Fibroblast of lung (primary cell): ENCODE measurements around the gene MRPS12. TPM values are rescaled to one million over a fixed set of nuclear protein-coding genes. Genes with fewer than 3 reads are reported as not detected.
"Not testable (repeated sequence)": the region's sequence is repeated elsewhere in the genome, so short reads cannot be mapped to it uniquely, and the experiment has no call there.

Experiments used
- DNase-seq, 2 donors: peaks; one replicate each; pipeline versions ENCODE4 v3.0.0 to v3.0.0-alpha.2; 2010; ENCODE audit warnings: low read depth in 2 of 2
- H2AFZ ChIP-seq: 2 replicates; pipeline ENCODE4 v1.5.1; 2012; ENCODE audit warnings: low read length, control low read depth, inconsistent platforms
- H3K27ac ChIP-seq: 2 replicates; pipeline ENCODE4 v1.5.1; 2011; ENCODE audit warnings: low read length, control low read depth; ENCODE audit not compliant: insufficient read depth
- H3K27me3 ChIP-seq: 2 replicates; pipeline ENCODE4 v1.5.1; 2011; ENCODE audit warnings: mild to moderate bottlenecking, low read length; ENCODE audit not compliant: control insufficient read depth, insufficient read depth
- H3K36me3 ChIP-seq: 2 replicates; pipeline ENCODE4 v1.5.1; 2011; ENCODE audit warnings: low read length; ENCODE audit not compliant: control insufficient read depth, insufficient read depth
- H3K4me1 ChIP-seq: 2 replicates; pipeline ENCODE4 v1.5.1; 2011; ENCODE audit warnings: low read length; ENCODE audit not compliant: control insufficient read depth, insufficient read depth; ENCODE audit errors: extremely low read depth
- H3K4me2 ChIP-seq: 2 replicates; pipeline ENCODE4 v1.5.1; 2011; ENCODE audit warnings: low read length, control low read depth; ENCODE audit not compliant: insufficient read depth; ENCODE audit errors: extremely low read depth
- H3K4me3 ChIP-seq, 4 experiments: fragments of 200-600 bp in 1 of 4; sonication (generic) in 1 of 4; replicated peaks in 1 of 4; 2 replicates each; pipeline ENCODE4 v1.5.1; 2011 to 2016; ENCODE audit warnings: low read length in 4 of 4, low read depth in 3 of 4, mild to moderate bottlenecking in 3 of 4, control low read depth in 2 of 4, inconsistent platforms in 1 of 4, mixed read lengths in 1 of 4; ENCODE audit not compliant: insufficient read depth in 1 of 4; ENCODE audit errors: control extremely low read depth in 1 of 4
- H3K79me2 ChIP-seq: 2 replicates; pipeline ENCODE4 v1.5.1; 2012; ENCODE audit warnings: mild to moderate bottlenecking, low read length, inconsistent platforms; ENCODE audit not compliant: control insufficient read depth, insufficient read depth
- H3K9ac ChIP-seq: 2 replicates; pipeline ENCODE4 v1.5.1; 2011; ENCODE audit warnings: mild to moderate bottlenecking, low read length, control low read depth; ENCODE audit not compliant: insufficient read depth
- H3K9me3 ChIP-seq: 2 replicates; pipeline ENCODE4 v1.5.1; 2012; ENCODE audit warnings: low read depth, low read length; ENCODE audit not compliant: control insufficient read depth, insufficient read depth
- H4K20me1 ChIP-seq: 2 replicates; pipeline ENCODE4 v1.5.1; 2011; ENCODE audit warnings: low read length; ENCODE audit not compliant: control insufficient read depth, insufficient read depth; ENCODE audit errors: extremely low read depth
- CTCF ChIP-seq, 2 donors: IDR thresholded peaks in 1 of 2; conservative IDR thresholded peaks in 1 of 2; 1 replicate in 1 of 2; 2 replicates in 1 of 2; pipeline ENCODE4 v1.5.1; 2011 to 2012; ENCODE audit warnings: low read length in 2 of 2, control low read depth in 1 of 2, inconsistent platforms in 1 of 2, low read depth in 1 of 2, mild to moderate bottlenecking in 1 of 2
- EZH2 ChIP-seq: IDR thresholded peaks from 2 replicates; pipeline ENCODE4 v1.5.1; 2012; ENCODE audit warnings: low read length, control low read depth, mild to moderate bottlenecking; ENCODE audit errors: missing control alignments
- polyA minus RNA-seq: library from RNA; depleted of rRNA, polyadenylated mRNA; stranded (reverse); fragments of >200 nt; gene quantifications from 2 replicates; pipeline ENCODE4 v1.2.3, GENCODE V29; 2011; ENCODE audit warnings: low replicate concordance
- polyA plus RNA-seq, 2 donors: library from polyadenylated mRNA; depleted of rRNA in 1 of 2; stranded (reverse) in 1 of 2; unstranded in 1 of 2; fragments of >200 nt; gene quantifications; 2 replicates each; pipeline ENCODE4 v1.2.1, GENCODE V29; 2011 to 2012; ENCODE audit warnings: missing spikeins in 1 of 2
- total RNA-seq: library from RNA; depleted of rRNA; stranded (reverse); fragments of >200 nt; gene quantifications from 2 replicates; pipeline ENCODE4 v1.2.1, GENCODE V29; 2014

The MRPS12 gene
- total RNA-seq: 21.8 and 22.3 TPM in 2 replicates
- 14.7 and 20.1 TPM in 2 replicates for polyA plus RNA-seq
- 37.9 and 57.5 TPM in 2 replicates for polyA plus RNA-seq (2012)
- polyA minus RNA-seq: 11.3 and 32.9 TPM in 2 replicates

GRCh38 chr19:38930776-38931520 is at the start of gene MRPS12:
Gene MRPS12, plus strand, starts transcription at chr19:38930944. Its CDS starts 351 bp downstream, at chr19:38931295.
- H3K4me3 ChIP-seq: peak within 1 kb of the TSS; percentile 78 to 98 (median 98)
- no peaks in the 10 kb centered on the region for H3K27me3 ChIP-seq
- TF ChIP-seq CTCF (conservative IDR thresholded peaks at IDR 0.05 in 1 of 2, IDR thresholded peaks at IDR 0.05 in 1 of 2; ENCODE audit: low read depth in 1 of 2, low read length in 2 of 2): no peak
- no peak for TF ChIP-seq EZH2
- peaks cover 5% of the 10 kb centered on the region for H3K4me1 ChIP-seq
- peak within 1 kb of the TSS; percentile 89 for H3K9ac ChIP-seq
- peak; percentile 98 to 99 for DNase-seq
- H3K36me3 ChIP-seq: peaks cover 5% of the 10 kb centered on the region
- H3K27ac ChIP-seq: peak within 1 kb of the TSS; percentile 89
- H3K4me2 ChIP-seq: peak within 1 kb of the TSS; percentile 94
- H3K79me2 ChIP-seq: peaks cover 25% of the 10 kb centered on the region
- no peaks in the 10 kb centered on the region for H3K9me3 ChIP-seq
- no peaks in the 10 kb centered on the region for H4K20me1 ChIP-seq
- peak within 1 kb of the TSS; percentile 93 for H2AFZ ChIP-seq

- no peak overlapping the region for H3K4me2 ChIP-seq
- H3K27ac ChIP-seq: no peak overlapping the region
- no peaks in the 10 kb centered on the region for H3K27me3 ChIP-seq
- TF ChIP-seq CTCF (conservative IDR thresholded peaks at IDR 0.05 in 1 of 2, IDR thresholded peaks at IDR 0.05 in 1 of 2; ENCODE audit: low read depth in 1 of 2, low read length in 2 of 2): no peak
- no peak for TF ChIP-seq EZH2
- DNase-seq: no peak
- no peaks in the 10 kb centered on the region for H3K9me3 ChIP-seq
- no peak overlapping the region for H3K9ac ChIP-seq
- H3K4me1 ChIP-seq: no peaks in the 10 kb centered on the region
- no peak overlapping the region for H3K4me3 ChIP-seq
- no peaks in the 10 kb centered on the region for H4K20me1 ChIP-seq
- no peaks in the 10 kb centered on the region for H3K36me3 ChIP-seq
- H3K79me2 ChIP-seq: no peaks in the 10 kb centered on the region
- no peak overlapping the region for H2AFZ ChIP-seq
Observed at GRCh38 chr19:38883286-38883685, 47.5 kb upstream of the MRPS12 start.

- not testable (repeated sequence) for H3K4me1 ChIP-seq, H3K27ac ChIP-seq, H3K36me3 ChIP-seq, H3K79me2 ChIP-seq, H3K9me3 ChIP-seq, H4K20me1 ChIP-seq, DNase-seq, H3K4me3 ChIP-seq, H3K27me3 ChIP-seq, H3K4me2 ChIP-seq, H2AFZ ChIP-seq, H3K9ac ChIP-seq
Observed at GRCh38 chr19:38884691-38885090, 46.1 kb upstream of the MRPS12 start.
